Upper lobe of left lung (tissue), 4 donors: Measurements from ENCODE around the gene CATSPERE.

ENCODE experiments used
- CTCF ChIP-seq, 6 experiments: fragments of 450-650 bp in 4 of 6; fragments of 200-600 bp in 2 of 6; sonication (generic) in 2 of 6; IDR thresholded peaks; one replicate each; pipeline ENCODE4 v1.5.1; 2016 to 2019; ENCODE audit warnings: antibody characterized with exemption in 6 of 6
- EP300 ChIP-seq, 4 donors: sonication (generic); formaldehyde crosslinking; IDR thresholded peaks; one replicate each; pipeline ENCODE4 v1.5.1; 2017; ENCODE audit warnings: antibody characterized with exemption in 4 of 4, control low read depth in 2 of 4
- POLR2A ChIP-seq, 4 donors: fragments of 450-650 bp; IDR thresholded peaks; one replicate each; pipeline ENCODE4 v1.5.1; 2016 to 2017; ENCODE audit warnings: antibody characterized with exemption in 4 of 4, mild to moderate bottlenecking in 2 of 4

DNA sequence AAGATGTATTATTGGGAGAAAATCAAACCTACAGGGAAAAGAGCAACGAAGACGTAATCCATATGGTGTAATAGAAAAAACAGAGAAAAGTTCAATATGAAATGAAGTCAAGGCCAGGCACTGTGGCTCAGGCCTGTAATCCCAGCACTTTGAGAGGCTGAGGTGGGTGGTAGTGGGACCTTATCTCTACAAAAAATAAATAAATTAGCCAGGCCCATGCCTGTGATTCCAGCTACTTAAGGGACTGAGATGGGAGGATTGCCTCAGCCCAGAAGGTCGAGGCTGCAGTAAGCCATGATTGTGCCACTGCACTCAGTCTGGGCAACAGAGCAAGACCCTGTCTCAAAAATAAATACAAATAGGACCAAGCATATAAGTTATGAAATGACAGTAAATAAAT lies 203.3 kb downstream of the CATSPERE start:
- TF ChIP-seq CTCF (IDR thresholded peaks at IDR 0.05), result no peak
- no peak for TF ChIP-seq EP300 (IDR thresholded peaks at IDR 0.05)
- no peak for TF ChIP-seq POLR2A (IDR thresholded peaks at IDR 0.05)
